Measurements from ENCODE around the gene SS18L1.

The SS18L1 gene

DNA sequence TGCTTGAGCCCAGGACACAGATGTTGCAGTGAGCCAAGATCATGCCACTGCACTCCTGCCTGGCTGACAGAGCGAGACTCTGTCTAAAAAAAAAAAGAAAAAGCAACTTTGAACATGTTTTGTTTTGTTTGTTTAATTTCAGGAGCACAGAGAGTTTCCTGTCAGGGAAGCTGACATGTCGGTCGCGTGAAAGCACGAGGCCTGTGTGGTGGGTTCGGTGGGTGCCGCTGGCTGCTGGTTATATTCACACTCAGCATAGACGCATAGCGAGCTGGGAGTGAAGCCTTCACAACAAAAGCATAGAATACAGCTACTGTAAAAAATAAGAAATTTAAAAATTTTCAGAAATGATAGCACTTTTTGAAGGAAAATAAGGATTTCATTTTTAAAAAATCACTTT is 53.7 kb downstream of the SS18L1 start:
- no peak for DNase-seq

DNA sequence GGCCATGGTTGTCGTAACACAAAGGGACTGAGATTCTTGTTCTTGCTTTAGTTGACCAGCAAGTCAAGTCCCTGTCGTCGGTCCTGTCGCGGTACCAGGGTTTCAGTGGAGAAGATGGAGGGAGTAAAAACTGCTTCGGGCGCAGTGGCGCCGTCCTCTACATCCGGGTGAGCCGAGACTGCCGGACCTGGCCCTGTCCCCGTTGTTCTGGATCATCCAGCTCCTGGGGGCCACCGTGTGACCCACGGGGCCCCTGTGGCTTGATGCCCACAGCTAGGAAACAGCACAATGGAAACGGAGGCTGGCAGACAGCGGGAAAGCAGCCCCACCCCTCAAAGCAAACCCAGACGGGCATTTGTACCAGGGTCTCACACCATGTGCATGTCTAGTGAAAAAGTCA is 54.2 kb downstream of the SS18L1 start:
- no peak for DNase-seq

DNA sequence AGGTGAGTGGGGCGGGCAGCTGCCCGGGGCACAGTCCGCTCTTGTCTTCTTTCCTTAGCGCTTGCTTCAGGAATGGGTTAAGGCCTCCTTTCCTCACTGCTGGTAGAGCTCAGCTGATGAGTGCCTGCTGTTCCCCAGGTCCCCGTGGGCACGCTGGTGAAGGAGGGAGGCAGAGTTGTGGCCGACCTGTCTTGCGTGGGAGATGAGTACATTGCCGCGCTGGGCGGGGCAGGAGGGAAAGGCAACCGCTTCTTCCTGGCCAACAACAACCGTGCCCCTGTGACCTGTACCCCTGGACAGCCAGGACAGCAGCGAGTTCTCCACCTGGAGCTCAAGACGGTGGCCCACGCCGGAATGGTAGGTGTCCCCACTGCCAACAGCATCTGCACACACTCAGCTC is 54.9 kb downstream of the SS18L1 start:
- no peak for DNase-seq

DNA sequence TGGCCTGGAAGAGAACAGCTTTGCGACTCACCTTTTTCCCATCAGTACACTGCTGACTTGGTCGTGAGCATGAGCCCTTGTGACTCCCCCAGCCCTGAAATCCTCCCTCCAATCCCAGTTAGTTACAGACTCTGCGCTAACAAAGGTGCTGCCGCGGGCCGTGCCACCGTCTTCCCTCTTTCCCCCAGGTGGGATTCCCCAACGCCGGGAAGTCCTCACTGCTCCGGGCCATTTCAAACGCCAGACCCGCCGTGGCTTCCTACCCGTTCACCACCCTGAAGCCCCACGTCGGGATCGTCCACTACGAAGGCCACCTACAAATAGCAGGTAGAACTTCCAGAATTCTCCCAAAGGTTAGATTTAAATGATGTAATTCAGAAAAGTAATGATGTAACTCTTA is 55.4 kb downstream of the SS18L1 start:
- DNase-seq = no peak

DNA sequence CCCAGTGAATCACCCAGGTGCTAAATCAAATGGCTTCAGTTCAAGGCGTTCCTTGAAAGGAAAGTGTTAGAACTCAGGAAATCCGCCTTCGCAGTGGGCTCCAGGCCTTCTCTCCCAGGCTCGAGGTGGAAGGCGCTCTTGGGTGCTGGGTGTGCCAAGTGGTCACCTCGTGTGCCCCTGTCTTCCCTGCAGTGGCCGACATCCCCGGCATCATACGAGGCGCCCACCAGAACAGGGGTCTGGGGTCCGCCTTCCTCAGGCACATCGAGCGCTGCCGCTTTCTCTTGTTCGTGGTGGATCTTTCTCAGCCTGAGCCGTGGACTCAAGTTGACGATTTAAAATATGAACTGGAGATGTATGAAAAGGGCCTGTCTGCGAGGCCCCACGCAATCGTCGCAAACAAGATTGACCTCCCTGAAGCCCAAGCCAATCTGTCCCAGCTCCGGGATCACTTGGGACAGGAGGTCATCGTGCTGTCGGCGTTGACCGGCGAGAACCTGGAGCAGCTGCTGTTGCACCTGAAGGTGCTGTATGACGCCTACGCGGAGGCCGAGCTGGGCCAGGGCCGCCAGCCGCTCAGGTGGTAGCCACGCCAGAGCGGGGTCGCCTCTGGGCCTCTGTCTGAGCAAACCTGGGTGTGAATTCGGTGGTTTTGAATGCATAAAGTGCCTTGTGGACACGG is 57.1 kb downstream of the SS18L1 start:
- DNase-seq = no peak

DNA sequence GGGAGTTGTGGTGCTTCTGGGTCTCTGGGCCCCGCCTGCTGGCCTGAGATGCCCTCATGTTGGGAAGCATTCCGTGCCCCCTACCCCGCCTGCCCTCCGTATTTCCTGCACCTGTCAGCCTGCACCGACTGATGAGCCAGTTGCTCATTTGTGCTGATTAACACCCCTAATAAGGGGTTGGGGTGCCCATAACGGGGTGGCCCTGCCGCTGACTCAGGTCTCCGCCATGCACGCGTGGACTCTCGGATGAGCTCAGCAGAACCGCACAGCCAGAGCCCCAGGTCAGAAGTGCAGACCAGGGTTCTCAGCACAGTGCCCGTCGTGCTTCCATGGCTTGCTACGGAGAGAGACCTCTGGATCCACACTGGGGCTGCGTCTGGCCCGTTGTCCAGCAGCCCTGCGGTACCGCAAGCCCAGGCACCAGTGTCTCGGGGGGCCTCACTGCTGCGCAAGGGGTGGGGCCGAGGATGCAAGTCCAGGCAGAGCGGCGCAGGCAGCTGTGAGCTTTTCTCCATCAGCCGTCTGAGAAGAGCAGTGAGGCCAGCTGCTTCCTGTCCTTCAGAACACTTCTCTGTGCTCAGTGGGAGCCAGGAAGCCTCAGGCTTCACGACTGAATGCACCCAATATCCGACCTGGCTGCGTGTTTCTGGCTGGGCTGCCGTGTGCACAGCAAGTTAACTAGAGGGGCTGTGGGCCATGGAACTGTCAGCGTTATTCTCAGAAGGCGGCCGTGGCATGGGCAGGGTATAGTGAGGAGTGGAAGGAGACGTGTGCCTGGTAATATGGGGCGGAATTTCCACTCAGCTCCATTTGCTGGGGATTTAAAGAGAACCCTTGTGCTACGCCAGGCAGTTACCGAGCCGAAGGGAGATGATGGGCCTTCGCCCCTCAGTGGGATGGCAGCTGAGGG is 57.9 kb downstream of the SS18L1 start:
- DNase-seq = no peak

DNA sequence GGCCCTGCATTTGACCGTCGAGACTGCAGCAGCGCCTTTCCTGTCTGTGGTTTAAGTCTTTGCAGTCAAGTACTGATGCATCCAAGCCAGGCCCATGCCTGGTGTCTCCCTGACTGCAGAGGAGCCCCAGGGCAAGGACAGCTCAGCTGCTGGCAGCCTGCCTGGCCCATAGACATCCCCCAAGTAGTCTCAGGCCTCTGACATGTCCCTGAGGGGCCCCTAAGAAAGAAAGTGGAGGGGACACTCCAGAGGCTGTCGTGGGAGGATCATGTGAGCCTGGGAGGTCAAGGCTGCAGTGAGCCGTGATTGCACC is 58.5 kb downstream of the SS18L1 start:
- DNase-seq = no peak

DNA sequence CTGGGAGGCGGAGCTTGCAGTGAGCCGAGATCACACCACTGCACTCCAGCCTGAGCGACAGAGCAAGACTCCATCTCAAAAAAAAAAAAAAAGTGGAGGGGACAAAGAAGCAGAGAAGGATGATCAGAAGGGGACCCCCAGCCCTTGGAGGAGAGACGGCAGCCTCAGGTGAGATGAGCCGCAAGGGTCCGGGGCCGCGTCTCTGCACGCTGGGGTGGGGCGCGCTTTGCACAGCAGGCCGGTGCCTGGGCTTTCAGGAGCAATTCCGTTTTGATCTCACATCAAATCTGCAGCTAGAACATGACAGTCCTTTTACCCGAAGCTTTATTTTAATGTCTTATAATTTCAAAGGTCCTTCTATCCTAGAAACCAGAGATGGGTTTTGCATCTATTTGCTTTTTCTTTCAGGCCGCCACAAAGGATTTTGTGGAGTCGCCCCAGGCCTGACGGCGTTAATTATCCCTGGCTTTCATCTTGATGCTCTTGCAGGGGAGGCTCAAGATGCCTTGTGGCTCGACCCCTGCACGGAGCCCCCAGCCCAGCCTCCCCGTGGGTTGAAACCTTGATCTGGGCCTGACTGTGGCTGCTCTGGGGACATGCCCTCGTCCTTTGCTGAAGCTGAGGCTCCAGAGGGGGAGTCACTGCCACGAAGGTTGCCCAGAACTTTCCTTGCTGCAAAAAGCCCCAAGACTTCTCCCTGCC is 59.3 kb downstream of the SS18L1 start:
- no peak for DNase-seq

DNA sequence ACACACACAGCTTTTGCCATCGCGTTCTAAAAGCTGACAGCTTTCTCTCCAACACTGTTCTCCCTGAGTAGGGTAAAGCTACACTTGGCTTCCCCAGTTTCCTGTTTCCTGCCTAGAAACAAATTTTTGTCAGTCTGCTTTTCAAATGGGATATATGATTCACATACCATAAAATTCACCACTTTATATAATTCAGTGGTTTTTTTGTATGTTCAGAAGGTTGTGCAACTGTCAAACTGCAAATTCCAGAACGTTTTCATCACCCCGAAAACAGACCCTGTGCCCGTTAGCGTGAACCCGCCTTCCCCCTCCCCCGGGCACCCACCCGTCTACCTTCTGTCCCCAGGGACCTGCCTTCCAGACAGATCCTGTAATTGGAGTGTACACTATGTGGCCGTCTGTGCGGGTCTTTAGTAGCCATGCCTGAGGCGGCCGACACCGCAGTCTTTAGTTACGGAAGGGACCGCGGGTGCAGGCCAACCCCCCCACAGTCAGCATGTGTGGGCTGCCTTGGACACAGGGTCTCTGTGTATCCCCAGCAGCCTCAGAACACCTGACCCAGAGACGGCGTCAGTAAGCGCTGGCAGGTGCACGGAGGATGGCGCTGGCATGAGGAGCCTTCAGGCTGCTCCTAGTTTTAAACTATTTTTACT is 59.9 kb downstream of the SS18L1 start:
- no peak for DNase-seq

DNA sequence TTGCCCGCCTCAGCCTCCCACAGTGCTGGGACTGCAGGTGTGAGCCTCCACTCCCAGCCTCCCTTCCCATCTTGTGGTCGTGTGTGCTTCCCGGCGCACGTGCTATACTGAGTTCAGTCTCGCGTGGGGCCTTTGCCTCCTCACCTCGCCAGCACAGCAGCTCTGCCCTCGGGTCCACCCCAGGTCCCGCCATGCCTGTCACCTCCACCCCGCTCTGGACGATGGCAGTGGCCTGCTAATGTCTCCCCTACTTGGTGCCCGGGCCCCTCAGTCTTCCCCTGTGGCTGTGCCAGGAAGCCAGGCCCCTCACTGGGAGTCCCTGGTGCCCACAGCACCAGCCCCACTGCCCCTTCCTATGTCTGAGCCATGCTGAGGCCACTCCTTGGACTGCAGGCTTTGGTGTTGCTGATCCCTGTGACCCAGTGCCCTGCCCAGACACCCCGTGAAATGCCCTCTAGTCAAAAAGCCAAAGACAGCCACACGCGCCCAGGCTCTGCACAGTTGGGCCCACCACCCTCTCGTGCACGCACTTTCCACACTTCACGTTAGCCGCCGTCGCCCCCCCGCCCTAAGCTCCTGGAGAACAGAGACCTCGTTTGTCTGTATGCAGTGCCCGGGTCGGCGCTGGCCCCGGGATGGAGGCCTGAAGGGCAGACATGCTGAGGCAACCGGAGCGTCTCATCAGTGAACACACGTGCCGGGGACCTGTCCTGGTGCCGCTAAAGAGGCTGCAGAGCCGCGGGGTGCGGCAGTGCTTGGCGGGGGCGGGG is 62.2 kb downstream of the SS18L1 start:
- no peak for DNase-seq

DNA sequence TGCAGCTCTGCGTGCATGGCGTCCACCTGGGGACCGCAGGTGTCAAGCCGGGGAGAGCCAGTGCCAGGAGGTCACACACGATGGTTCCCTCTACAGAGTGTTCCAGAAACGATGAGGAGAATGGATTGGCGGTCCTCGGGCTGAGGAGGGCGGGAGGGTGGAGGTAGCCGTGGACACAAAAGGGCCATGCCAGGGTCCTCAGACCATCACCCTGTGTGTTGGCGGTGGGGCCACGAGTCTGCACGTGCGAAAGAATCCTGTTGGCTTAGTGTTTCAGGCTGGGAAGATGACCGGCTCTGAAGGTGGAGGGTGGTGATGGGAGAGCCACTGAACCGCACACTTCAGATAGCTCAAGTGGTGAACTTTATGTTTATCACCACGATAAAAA is 62.8 kb downstream of the SS18L1 start:
- DNase-seq = no peak

DNA sequence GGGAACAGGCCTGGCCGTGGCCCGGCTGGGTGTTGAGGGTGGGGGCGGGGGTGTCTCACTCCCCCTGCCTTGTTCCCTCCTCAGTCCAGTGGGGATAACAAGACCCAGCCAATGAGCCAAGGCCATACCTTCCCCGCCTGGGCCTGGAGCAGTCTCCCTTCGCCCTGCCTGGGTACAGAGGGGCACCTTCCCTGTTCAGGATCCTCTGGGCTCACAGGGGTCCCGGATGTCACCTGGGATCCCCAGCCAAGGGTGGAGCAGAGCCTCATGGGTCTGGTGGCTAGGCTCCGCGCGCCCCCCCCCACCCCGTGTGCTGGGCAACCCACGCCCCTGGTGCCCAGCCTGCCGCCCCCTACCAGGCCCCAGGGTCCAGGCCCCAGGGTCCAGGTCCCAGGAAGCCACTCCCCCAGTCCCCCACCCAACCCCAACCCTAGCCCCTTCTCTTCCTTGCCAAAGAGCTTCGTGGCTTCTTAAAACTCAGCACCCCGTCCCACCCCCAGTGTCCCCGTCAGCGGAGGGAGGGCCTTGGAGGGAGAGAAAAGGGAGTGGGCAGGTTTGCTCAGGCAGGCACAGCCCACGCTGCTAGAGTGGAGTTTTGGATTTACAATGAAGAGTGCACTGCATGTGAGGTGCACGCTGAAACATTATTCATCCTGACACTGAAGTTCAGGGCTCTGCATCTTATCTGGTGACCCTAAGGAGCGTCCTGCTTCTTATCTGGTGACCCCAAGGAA is 64.7 kb downstream of the SS18L1 start:
- DNase-seq = no peak

DNA sequence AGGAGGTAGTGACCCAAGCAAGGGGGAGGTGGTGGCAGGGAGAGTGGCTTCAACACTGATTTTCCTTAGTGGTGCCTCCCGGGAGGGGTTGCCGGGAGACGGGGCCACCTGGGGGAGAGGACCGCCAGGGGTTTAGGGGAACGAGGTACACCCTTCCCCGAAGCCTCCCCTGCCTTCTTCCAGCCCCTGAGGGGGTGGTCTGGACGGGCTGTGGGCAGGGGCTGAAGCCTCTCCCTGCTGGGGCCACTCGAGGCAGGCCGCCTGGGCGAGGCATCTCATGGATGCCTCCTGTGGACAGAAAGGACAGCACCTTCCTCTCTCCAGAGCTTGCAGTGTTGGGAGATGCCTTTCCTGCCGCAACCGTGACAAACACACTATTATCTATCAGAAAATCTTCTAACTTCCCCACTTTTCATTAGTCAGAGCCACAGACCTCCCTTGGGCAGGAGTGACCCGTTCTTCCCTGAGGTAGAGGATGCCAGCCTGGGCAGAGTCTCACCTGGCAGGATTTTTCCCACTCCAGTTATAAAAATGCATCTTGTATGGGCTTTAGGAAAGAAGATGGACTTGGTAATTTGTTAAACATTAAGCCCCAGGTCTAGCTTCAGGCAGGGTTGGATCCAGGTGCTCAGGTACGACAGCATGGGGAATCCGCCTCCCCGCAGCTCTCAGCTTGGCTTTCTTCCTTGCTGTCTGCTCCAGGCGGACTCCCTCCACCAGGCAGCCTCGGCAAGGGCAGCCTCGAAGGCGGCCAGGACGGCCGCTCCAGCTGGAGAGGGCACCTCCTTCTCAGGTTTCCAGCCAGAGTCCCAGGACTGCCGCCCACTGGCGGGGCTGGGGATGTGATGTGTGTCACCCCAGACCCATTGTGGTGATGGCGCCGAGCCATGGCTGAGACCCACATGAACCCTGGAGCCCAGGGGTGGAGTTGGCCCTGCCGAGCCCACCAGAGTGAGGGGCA is 65.5 kb downstream of the SS18L1 start:
- DNase-seq = no peak

DNA sequence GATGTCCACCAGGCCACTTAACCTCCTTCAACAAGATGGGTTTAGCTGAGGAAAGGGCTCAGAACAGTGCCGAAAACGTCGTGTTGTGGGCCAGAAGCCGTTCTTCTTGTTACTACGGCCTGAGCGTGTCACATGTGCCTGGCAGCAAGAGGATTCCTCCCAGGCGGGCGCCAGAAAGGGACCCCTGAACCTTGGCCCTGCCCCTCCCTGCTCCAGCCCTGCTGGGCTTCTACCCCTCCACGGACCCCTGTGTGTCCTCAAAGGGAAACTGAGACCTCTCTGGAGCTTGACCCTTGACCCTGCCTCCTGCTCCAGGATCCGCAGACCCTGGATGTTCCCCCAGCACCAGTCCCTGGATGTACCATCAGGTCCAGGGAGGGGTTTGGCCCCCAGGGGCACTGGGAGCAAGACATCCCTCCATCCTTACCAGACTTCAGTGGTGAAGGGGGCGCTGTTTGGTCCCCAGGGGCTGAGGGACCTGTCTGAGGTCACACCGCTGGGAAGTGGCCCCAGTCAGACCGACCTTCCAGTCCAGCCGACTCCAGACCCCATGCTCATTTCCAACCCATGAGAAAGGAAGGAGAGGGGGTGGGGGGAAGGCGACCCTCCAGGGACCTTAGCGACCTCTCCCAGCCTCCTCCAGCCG is 66.4 kb downstream of the SS18L1 start:
- DNase-seq = no peak

DNA sequence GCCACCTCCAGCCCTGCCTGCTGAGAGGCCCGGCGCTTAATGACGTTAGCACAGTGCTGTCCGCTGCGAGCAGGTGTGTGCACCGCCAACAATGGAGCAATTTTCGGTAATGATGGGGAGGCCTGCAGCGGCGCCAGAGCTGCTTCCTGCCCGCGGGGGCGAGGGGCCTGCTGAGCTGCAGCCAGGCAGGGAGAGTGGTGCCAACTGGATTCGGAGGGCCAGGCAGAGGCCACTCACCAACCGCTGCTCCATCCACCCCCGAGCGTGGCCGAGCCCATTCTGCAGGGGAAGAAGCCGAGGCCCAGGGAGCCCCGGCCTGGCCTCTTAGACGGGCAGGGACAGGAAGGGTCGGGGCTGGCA is 66.9 kb downstream of the SS18L1 start:
- no peak for DNase-seq

DNA sequence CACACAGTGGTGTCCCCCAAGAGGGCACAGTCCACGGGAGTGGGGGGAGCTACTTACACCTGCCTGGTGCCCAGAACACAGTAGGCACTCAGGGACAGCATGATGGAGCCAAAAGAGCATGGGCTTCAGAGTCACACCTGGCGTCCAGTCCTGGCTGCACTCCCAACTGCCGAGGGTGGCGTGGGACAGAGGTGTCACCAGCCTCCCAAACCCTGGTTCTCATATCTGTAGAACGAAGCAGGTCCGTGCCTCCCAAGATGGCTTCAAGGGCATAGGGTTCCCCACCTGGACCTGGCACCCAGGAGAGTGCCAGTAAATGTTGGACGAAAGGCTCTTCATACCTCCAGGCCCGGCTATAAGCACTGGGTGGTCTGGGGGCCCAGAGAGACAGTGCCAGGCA is 67.6 kb downstream of the SS18L1 start:
- DNase-seq = no peak

DNA sequence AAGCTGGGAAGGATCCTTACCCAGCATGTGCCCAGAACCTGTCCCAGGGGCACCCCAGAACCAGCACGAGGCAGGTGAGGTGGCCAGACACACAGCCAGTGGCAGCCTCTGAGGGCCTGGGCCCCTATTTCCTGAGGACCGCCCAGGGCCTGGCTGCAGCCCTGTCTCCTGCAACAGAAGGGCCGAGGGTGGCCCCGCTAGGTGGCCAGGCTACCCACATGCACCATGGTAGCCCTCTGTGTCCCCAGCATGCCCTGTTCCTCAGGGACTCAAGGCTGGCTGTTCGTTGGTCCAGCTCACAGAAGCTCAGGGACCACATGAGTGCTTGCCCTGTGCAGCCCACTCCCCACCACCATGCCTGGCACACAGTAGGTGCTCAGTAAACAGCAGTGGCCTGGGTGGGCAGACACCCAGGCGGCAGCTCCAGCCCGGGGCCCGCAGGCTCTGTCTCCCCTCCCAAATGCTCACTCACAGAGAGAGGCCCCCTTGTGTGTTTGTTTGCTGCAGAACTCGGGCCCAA is 68.3 kb downstream of the SS18L1 start:
- DNase-seq = no peak

DNA sequence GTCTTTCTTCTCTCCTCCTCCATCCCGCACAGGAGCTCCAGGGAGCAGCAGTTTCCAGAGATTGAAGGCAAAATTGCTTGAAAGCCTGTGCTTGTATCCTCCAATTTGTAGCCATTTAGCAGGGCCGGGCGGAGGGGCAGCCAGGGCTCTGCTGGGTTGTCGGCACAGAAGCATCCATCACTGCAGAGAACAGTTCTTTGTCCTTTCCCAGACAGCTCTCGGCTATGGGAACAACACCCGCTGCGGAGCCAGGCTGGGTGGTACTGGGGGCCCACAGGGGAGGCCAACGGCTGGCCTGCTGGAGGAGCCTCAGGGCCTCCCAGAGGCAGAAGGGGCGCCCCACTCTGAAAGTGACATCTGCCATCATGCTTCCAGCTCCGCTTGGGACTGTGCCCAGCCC is 68.7 kb downstream of the SS18L1 start:
- no peak for DNase-seq

DNA sequence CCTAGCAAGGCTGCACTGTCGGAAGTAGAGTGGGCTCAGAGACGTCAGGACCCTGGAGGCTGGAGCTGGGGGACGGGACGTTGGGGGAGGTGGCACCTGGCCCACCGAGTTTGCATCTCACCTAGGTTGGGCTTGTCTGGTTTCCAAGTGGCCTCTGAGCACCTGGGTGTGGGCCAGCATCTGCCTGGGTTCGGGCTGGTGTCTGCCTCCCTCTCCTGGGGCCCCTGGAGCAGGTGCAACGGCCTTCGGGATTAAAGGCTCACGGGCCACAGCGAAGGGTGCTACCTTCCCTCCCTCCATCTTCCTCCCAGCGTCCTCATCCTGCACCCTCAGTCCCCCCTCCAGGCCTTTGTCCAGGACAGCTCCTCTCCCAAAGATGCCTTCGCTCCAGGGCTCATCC is 70.5 kb downstream of the SS18L1 start:
- DNase-seq = no peak
